GM18507 (cell line): ENCODE results near the gene KRTAP9-4.
"Not testable (repeated sequence)": the region's sequence is repeated elsewhere in the genome, so short reads cannot be mapped to it uniquely, and the experiment has no call there.

Experiments used
- DNase-seq: peaks from one replicate; pipeline ENCODE4 v3.0.0; 2011; ENCODE audit warnings: low read depth; ENCODE audit not compliant: insufficient read length; ENCODE audit errors: extremely low spot score
- FAIRE-seq: peaks from 2 replicates; lab custom pipeline; 2011; peaks lifted over from hg19 to GRCh38; lab: Jason Lieb, UNC

The KRTAP9-4 gene

GRCh38 chr17:41249637-41250240 is at the start of gene KRTAP9-4:
TSS of gene KRTAP9-4 (plus strand) at chr17:41249687. CDS start at chr17:41249721, 34 bp downstream.
- DNase-seq, FAIRE-seq: not testable (repeated sequence)

GRCh38 chr17:41211845-41212466 is 37.5 kb upstream of the KRTAP9-4 start:
- FAIRE-seq (no peak), DNase-seq (no peak)

- FAIRE-seq (no peak), DNase-seq (no peak)
Observed at GRCh38 chr17:41212524-41213169, 36.8 kb upstream of the KRTAP9-4 start.

- FAIRE-seq (no peak), DNase-seq (no peak)
Observed at GRCh38 chr17:41215681-41216080, 33.8 kb upstream of the KRTAP9-4 start.

GRCh38 chr17:41223821-41224220 is 25.7 kb upstream of the KRTAP9-4 start:
- DNase-seq (no peak), FAIRE-seq (no peak)

- FAIRE-seq, result no peak
- no peak for DNase-seq
Observed at GRCh38 chr17:41226051-41226450, 23.4 kb upstream of the KRTAP9-4 start.

GRCh38 chr17:41226598-41227095 is 22.8 kb upstream of the KRTAP9-4 start, which contains the start of gene KRTAP9-2:
TSS of gene KRTAP9-2 (plus strand) at chr17:41226648. CDS start at chr17:41226655, 7 bp downstream.
- DNase-seq, FAIRE-seq: not testable (repeated sequence)

- DNase-seq (no peak), FAIRE-seq (no peak)
Observed at GRCh38 chr17:41230094-41230493, 19.4 kb upstream of the KRTAP9-4 start.

- DNase-seq, result no peak
- FAIRE-seq, result no peak
Observed at GRCh38 chr17:41231731-41232130, 17.8 kb upstream of the KRTAP9-4 start.

- not testable (repeated sequence) for FAIRE-seq
Observed at GRCh38 chr17:41232399-41233105, 16.9 kb upstream of the KRTAP9-4 start, which contains the start of gene KRTAP9-3. TSS of gene KRTAP9-3 (plus strand) at chr17:41232449. CDS start at chr17:41232502, 53 bp downstream.

GRCh38 chr17:41237116-41237515 is 12.4 kb upstream of the KRTAP9-4 start:
- DNase-seq, FAIRE-seq: not testable (repeated sequence)

More at GRCh38 chr17:41232399-41233105, 16.9 kb upstream of the KRTAP9-4 start, which contains the start of gene KRTAP9-3:
- not testable (repeated sequence) for DNase-seq

GRCh38 chr17:41237949-41238437 is 11.5 kb upstream of the KRTAP9-4 start, which contains the start of gene KRTAP9-8:
TSS of gene KRTAP9-8 (plus strand) at chr17:41237999. CDS start at chr17:41238052, 53 bp downstream.
- FAIRE-seq, result not testable (repeated sequence)

GRCh38 chr17:41246995-41247787 is 2.3 kb upstream of the KRTAP9-4 start:
- FAIRE-seq, DNase-seq: not testable (repeated sequence)

More at GRCh38 chr17:41237949-41238437, 11.5 kb upstream of the KRTAP9-4 start, which contains the start of gene KRTAP9-8:
- not testable (repeated sequence) for DNase-seq

- no peak for FAIRE-seq
- DNase-seq, result no peak
Observed at GRCh38 chr17:41251261-41251660, 1.8 kb downstream of the KRTAP9-4 start.

GRCh38 chr17:41254861-41255260 is 5.4 kb downstream of the KRTAP9-4 start:
- FAIRE-seq (no peak), DNase-seq (no peak)

- DNase-seq, FAIRE-seq: not testable (repeated sequence)
Observed at GRCh38 chr17:41255381-41256290, 6.1 kb downstream of the KRTAP9-4 start, which contains the start of gene KRTAP9-9. TSS of gene KRTAP9-9 (plus strand) at chr17:41255384.

- DNase-seq, result no peak
Observed at GRCh38 chr17:41256291-41256685, 6.8 kb downstream of the KRTAP9-4 start.

More at GRCh38 chr17:41256291-41256685, 6.8 kb downstream of the KRTAP9-4 start:
- no peak for FAIRE-seq
